ENCODE data around the gene LRBA.

Gene LRBA

GRCh38 chr4:150582146-150582872 is 432.8 kb downstream of the LRBA start, which contains the start of gene MAB21L2:
Gene MAB21L2 (plus strand): TSS chr4:150582151. CDS start chr4:150583030, 879 bp downstream.
- H3K4me1 ChIP-seq (ENCODE audit: insufficient read depth, low read length), result no peaks in the 10 kb centered on the region
- no peaks in the 10 kb centered on the region for H3K36me3 ChIP-seq (ENCODE audit: insufficient read depth, low read length)
- H3K27ac ChIP-seq (ENCODE audit: low read depth, low read length), result peak within 1 kb of the TSS; percentile 93
- peak within 1 kb of the TSS; percentile 94 for H3K9ac ChIP-seq (ENCODE audit: low read length)
- H3K4me3 ChIP-seq (ENCODE audit: low read depth in 1 of 2, low read length in 2 of 2), result peak within 1 kb of the TSS; percentile 83 to 86
- no peaks in the 10 kb centered on the region for H3K9me3 ChIP-seq (ENCODE audit: low read length)
- H3K27me3 ChIP-seq (ENCODE audit: control insufficient read depth in 1 of 2, insufficient read depth in 2 of 2, low read length in 2 of 2), result no peaks in the 10 kb centered on the region

- Histone ChIP-seq H3K4me3 (ENCODE audit: low read depth in 1 of 2, low read length in 2 of 2) (peak overlapping the region; percentile 83 to 86), H3K27me3 (ENCODE audit: control insufficient read depth in 1 of 2, insufficient read depth in 2 of 2, low read length in 2 of 2) (no peaks in the 10 kb centered on the region), H3K9ac (ENCODE audit: low read length) (peak overlapping the region; percentile 94), H3K27ac (ENCODE audit: low read depth, low read length) (peak overlapping the region; percentile 93), H3K4me1 (ENCODE audit: insufficient read depth, low read length) (no peaks in the 10 kb centered on the region), H3K36me3 (ENCODE audit: insufficient read depth, low read length) (no peaks in the 10 kb centered on the region), H3K9me3 (ENCODE audit: low read length) (no peaks in the 10 kb centered on the region)
Measured at GRCh38 chr4:150581641-150582051, 433.4 kb downstream of the LRBA start.

DNA sequence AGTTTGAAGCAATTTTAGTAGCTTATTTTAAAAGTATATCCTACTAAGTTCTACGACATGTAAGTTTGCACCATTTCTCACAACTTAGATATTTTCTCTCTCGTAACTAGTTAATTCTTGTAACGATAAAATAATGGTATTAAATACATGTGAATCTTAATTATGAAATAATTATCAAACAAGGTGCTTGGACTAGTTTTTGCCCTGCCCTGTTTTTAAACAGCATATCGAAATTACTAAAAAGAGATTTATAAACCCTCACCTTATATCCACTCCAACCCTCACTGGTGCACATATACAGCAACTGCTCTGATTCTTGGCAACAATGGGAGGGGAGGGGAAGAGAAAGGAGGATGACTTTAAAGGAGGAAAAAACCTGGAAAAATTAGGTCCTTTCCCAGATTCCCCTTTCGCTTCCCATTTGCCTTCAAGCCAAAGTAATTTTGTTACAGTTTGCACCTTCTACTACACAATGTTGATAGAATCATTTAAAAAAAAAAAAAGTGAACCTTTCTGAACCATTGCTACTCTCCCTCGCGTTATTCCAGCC is 434.0 kb downstream of the LRBA start:
- Histone ChIP-seq H3K9ac (ENCODE audit: low read length) (peak overlapping the region; percentile 81), H3K4me1 (ENCODE audit: insufficient read depth, low read length) (no peaks in the 10 kb centered on the region), H3K36me3 (ENCODE audit: insufficient read depth, low read length) (no peaks in the 10 kb centered on the region), H3K4me3 (ENCODE audit: low read depth in 1 of 2, low read length in 2 of 2) (peak overlapping the region; percentile 83 to 86), H3K27ac (ENCODE audit: low read depth, low read length) (peak overlapping the region; percentile 93), H3K27me3 (ENCODE audit: control insufficient read depth in 1 of 2, insufficient read depth in 2 of 2, low read length in 2 of 2) (no peaks in the 10 kb centered on the region), H3K9me3 (ENCODE audit: low read length) (no peaks in the 10 kb centered on the region)

DNA sequence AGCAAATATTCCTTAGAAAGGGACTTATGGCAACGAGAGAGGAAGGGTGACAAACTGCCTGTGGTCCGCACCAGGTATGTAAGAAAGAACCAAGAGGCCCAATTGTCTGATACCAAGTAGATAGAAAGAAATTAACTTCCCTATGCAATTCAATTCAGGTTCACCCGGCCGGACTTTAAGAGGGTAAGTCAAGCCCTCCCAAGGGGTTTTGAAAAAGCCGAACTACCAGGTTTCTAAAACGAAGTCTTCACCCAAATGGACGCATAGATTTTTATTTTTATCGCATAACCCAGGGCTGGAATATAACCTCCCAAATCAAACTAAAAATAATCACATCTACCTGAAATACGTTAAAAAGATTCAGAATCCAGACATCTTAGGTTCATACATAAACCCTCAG is 434.8 kb downstream of the LRBA start:
- Histone ChIP-seq H3K27me3 (ENCODE audit: control insufficient read depth in 1 of 2, insufficient read depth in 2 of 2, low read length in 2 of 2) (no peaks in the 10 kb centered on the region), H3K4me3 (ENCODE audit: low read depth in 1 of 2, low read length in 2 of 2) (peak overlapping the region; percentile 67 to 83), H3K36me3 (ENCODE audit: insufficient read depth, low read length) (no peaks in the 10 kb centered on the region), H3K27ac (ENCODE audit: low read depth, low read length) (peak overlapping the region; percentile 93), H3K9ac (ENCODE audit: low read length) (peak overlapping the region; percentile 81), H3K9me3 (ENCODE audit: low read length) (no peaks in the 10 kb centered on the region), H3K4me1 (ENCODE audit: insufficient read depth, low read length) (no peaks in the 10 kb centered on the region)

GRCh38 chr4:150579551-150580234 is 435.4 kb downstream of the LRBA start:
- Histone ChIP-seq H3K27me3 (ENCODE audit: control insufficient read depth in 1 of 2, insufficient read depth in 2 of 2, low read length in 2 of 2) (no peaks in the 10 kb centered on the region), H3K4me1 (ENCODE audit: insufficient read depth, low read length) (no peaks in the 10 kb centered on the region), H3K9me3 (ENCODE audit: low read length) (no peaks in the 10 kb centered on the region), H3K4me3 (ENCODE audit: low read depth in 1 of 2, low read length in 2 of 2) (peak overlapping the region; percentile 67 to 83), H3K36me3 (ENCODE audit: insufficient read depth, low read length) (no peaks in the 10 kb centered on the region), H3K9ac (ENCODE audit: low read length) (peak overlapping the region; percentile 81), H3K27ac (ENCODE audit: low read depth, low read length) (peak overlapping the region; percentile 93)

DNA sequence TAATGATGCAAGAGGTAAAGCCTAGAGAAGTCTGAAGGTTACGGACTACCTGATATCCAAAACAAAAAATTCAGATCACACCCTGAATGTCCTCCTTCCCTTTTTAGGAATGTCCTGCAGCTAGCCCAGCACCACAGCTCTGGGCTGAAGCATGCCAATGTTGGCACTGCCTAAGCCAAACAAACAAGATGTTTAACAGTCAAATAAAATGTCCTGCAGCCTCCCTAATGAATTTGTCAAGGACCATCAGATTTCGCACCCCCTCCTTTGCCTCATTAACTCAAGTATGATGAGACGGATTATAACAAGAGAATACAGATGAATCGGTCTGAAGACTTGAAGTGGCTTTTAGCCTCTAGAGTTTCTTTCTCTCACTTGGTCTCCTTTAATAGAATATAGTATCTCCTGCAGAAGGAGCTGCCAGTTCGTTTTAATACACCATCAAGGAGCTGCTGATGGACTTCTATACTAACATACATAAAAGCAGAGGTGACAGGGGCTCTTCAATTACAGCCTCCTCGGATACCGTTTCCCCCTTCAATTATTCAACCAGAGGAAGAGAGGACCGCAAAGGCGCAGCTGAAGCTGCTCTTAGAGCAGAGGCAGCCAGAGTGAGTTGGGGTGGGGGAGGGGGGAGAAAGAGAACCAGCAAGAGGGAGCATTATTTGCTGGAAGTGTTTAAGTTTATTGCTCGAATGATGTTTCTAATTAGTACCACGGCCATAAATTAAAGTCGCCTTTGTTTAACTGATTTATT is 436.2 kb downstream of the LRBA start:
- Histone ChIP-seq H3K36me3 (ENCODE audit: insufficient read depth, low read length) (no peaks in the 10 kb centered on the region), H3K27ac (ENCODE audit: low read depth, low read length) (peak overlapping the region; percentile 93), H3K27me3 (ENCODE audit: control insufficient read depth in 1 of 2, insufficient read depth in 2 of 2, low read length in 2 of 2) (no peaks in the 10 kb centered on the region), H3K4me1 (ENCODE audit: insufficient read depth, low read length) (no peaks in the 10 kb centered on the region), H3K4me3 (ENCODE audit: low read depth in 1 of 2, low read length in 2 of 2) (peak overlapping the region; percentile 67 to 83), H3K9ac (ENCODE audit: low read length) (peak overlapping the region; percentile 81), H3K9me3 (ENCODE audit: low read length) (no peaks in the 10 kb centered on the region)

GRCh38 chr4:150577796-150578195 is 437.3 kb downstream of the LRBA start:
- H3K4me1 ChIP-seq (ENCODE audit: insufficient read depth, low read length), result no peaks in the 10 kb centered on the region
- H3K27ac ChIP-seq (ENCODE audit: low read depth, low read length), result peak overlapping the region; percentile 65
- H3K9ac ChIP-seq (ENCODE audit: low read length), result peak overlapping the region; percentile 47
- no peaks in the 10 kb centered on the region for H3K27me3 ChIP-seq (ENCODE audit: control insufficient read depth in 1 of 2, insufficient read depth in 2 of 2, low read length in 2 of 2)
- H3K36me3 ChIP-seq (ENCODE audit: insufficient read depth, low read length), result no peaks in the 10 kb centered on the region
- peak overlapping the region in 1 of 2 donors; percentile 57 for H3K4me3 ChIP-seq (ENCODE audit: low read depth in 1 of 2, low read length in 2 of 2)
- no peaks in the 10 kb centered on the region for H3K9me3 ChIP-seq (ENCODE audit: low read length)

DNA sequence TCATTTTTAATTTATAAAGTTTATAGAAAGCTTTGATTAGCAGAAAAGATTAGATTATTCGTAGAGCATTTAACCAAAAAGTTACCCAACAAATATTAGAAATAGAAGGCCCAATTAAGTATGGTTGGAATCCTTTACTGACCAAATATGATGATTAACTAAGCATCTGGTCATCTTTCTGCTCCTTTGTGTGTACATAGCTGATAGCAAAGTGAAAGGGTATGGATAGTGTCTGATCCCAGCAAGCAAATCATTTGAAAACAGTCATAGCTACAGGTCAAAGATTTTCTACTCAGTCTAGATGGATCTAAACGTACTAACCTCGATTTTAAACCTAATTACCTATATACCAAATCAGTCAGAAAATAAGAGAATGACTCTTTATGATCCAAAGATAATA is 440.4 kb downstream of the LRBA start:
- Histone ChIP-seq H3K4me1 (ENCODE audit: insufficient read depth, low read length) (peaks cover 12% of the 10 kb centered on the region), H3K9me3 (ENCODE audit: low read length) (no peaks in the 10 kb centered on the region), H3K27ac (ENCODE audit: low read depth, low read length) (peak overlapping the region; percentile 53), H3K4me3 (ENCODE audit: low read depth in 1 of 2, low read length in 2 of 2) (peak overlapping the region in 1 of 2 donors; percentile 38), H3K9ac (ENCODE audit: low read length) (no peak overlapping the region), H3K36me3 (ENCODE audit: insufficient read depth, low read length) (no peaks in the 10 kb centered on the region), H3K27me3 (ENCODE audit: control insufficient read depth in 1 of 2, insufficient read depth in 2 of 2, low read length in 2 of 2) (no peaks in the 10 kb centered on the region)

- Histone ChIP-seq H3K4me1 (ENCODE audit: insufficient read depth, low read length) (peaks cover 15% of the 10 kb centered on the region), H3K27me3 (ENCODE audit: control insufficient read depth in 1 of 2, insufficient read depth in 2 of 2, low read length in 2 of 2) (no peaks in the 10 kb centered on the region), H3K9me3 (ENCODE audit: low read length) (no peaks in the 10 kb centered on the region), H3K27ac (ENCODE audit: low read depth, low read length) (peak overlapping the region; percentile 65), H3K9ac (ENCODE audit: low read length) (no peak overlapping the region), H3K4me3 (ENCODE audit: low read depth in 1 of 2, low read length in 2 of 2) (peak overlapping the region in 1 of 2 donors; percentile 8), H3K36me3 (ENCODE audit: insufficient read depth, low read length) (no peaks in the 10 kb centered on the region)
Measured at GRCh38 chr4:150573534-150573933, 441.6 kb downstream of the LRBA start.

DNA sequence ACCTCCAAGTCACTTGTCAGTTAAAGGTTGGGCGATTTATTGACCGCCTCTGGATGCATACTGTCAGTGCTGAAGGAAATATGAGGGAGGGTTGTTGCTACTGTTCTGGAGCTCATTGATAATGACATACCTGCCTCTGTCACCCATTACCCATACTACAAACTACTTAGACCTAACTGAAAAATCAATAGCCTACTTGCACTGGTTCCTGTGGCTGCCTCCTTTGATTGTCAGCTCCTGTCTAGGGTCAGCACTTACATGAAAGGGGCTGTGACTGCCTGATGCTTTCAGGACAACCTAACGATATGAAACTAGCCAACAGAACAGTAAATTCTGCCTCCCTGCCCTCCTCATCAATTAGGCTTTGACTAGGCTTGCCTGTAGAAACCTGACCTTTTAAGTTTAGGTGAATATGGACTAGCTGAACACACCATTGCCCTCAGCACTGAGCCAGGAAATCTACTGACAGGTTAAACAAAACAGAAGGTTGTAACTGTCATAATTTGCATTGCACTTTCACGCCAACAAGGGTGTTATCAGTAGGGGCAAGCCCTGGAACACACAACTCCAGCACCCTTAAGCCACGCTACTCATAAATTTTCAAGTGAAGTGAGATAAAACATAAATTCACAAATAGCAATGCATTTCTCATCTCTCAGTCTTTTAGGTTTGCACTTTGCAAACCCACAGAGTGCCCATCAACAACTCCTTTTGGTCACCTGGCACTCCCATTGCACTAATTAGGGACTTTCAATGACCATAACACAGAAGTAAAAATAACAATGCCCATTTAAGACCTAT is 442.2 kb downstream of the LRBA start:
- H3K27ac ChIP-seq (ENCODE audit: low read depth, low read length), result peak overlapping the region; percentile 65
- H3K9ac ChIP-seq (ENCODE audit: low read length), result no peak overlapping the region
- H3K4me1 ChIP-seq (ENCODE audit: insufficient read depth, low read length), result peaks cover 15% of the 10 kb centered on the region
- H3K9me3 ChIP-seq (ENCODE audit: low read length), result no peaks in the 10 kb centered on the region
- H3K36me3 ChIP-seq (ENCODE audit: insufficient read depth, low read length), result no peaks in the 10 kb centered on the region
- H3K27me3 ChIP-seq (ENCODE audit: control insufficient read depth in 1 of 2, insufficient read depth in 2 of 2, low read length in 2 of 2), result no peaks in the 10 kb centered on the region
- peak overlapping the region in 1 of 2 donors; percentile 8 for H3K4me3 ChIP-seq (ENCODE audit: low read depth in 1 of 2, low read length in 2 of 2)
